Measurements from ENCODE around the gene WDR19. TPM values are rescaled to one million over a fixed set of nuclear protein-coding genes. Genes with fewer than 3 reads are reported as not detected.

Gene WDR19
- total and polyA plus RNA-seq, 2 donors from 2014 or later, result 21.4 to 42.5 TPM

- no peak for TF ChIP-seq CTCF (IDR thresholded peaks at IDR 0.05; ENCODE audit: borderline replicate concordance, extremely low read depth, insufficient read depth)
- DNase-seq (no peak), FAIRE-seq (no peak)
- Histone ChIP-seq H3K9ac (ENCODE audit: low read length in 3 of 3) (no peak overlapping the region), H3K27ac (ENCODE audit: low read depth in 2 of 2, low read length in 2 of 2) (no peak overlapping the region), H3K9me3 (ENCODE audit: control insufficient read depth in 2 of 3, insufficient read depth in 1 of 3, low read length in 3 of 3) (no peaks in the 10 kb centered on the region), H3K27me3 (ENCODE audit: control insufficient read depth, insufficient read depth, low read length) (no peaks in the 10 kb centered on the region), H3K4me3 (ENCODE audit: low read length in 3 of 3) (no peak overlapping the region), H3K36me3 (ENCODE audit: control insufficient read depth in 2 of 3, insufficient read depth in 3 of 3, low read length in 3 of 3) (peaks cover 5 to 22% (median 10%) of the 10 kb centered on the region in 3 donors), H3K4me1 (ENCODE audit: control insufficient read depth in 2 of 3, insufficient read depth in 2 of 3, low read depth in 1 of 3, low read length in 3 of 3) (no peaks in the 10 kb centered on the region)
- intact Hi-C loops (cut with DNase I), result no loop called here
These were observed 137.3 kb downstream of the WDR19 start for GRCh38 chr4:39319676-39320075.

GRCh38 chr4:39320381-39321115, 138.2 kb downstream of the WDR19 start:
- H3K27ac ChIP-seq (ENCODE audit: low read depth in 2 of 2, low read length in 2 of 2), result no peak overlapping the region
- TF ChIP-seq CTCF (IDR thresholded peaks at IDR 0.05; ENCODE audit: borderline replicate concordance, extremely low read depth, insufficient read depth), result no peak
- peaks cover 5 to 18% (median 5%) of the 10 kb centered on the region in 3 donors for H3K36me3 ChIP-seq (ENCODE audit: control insufficient read depth in 2 of 3, insufficient read depth in 3 of 3, low read length in 3 of 3)
- DNase-seq, result no peak
- H3K27me3 ChIP-seq (ENCODE audit: control insufficient read depth, insufficient read depth, low read length), result no peaks in the 10 kb centered on the region
- intact Hi-C loops (cut with DNase I), result no loop called here
- no peak for FAIRE-seq
- no peak overlapping the region for H3K4me3 ChIP-seq (ENCODE audit: low read length in 3 of 3)
- no peaks in the 10 kb centered on the region for H3K4me1 ChIP-seq (ENCODE audit: control insufficient read depth in 2 of 3, insufficient read depth in 2 of 3, low read depth in 1 of 3, low read length in 3 of 3)
- no peaks in the 10 kb centered on the region for H3K9me3 ChIP-seq (ENCODE audit: control insufficient read depth in 2 of 3, insufficient read depth in 1 of 3, low read length in 3 of 3)
- H3K9ac ChIP-seq (ENCODE audit: low read length in 3 of 3), result no peak overlapping the region

- Histone ChIP-seq H3K4me3 (ENCODE audit: low read length in 3 of 3) (no peak overlapping the region), H3K9ac (ENCODE audit: low read length in 3 of 3) (no peak overlapping the region), H3K9me3 (ENCODE audit: control insufficient read depth in 2 of 3, insufficient read depth in 1 of 3, low read length in 3 of 3) (no peaks in the 10 kb centered on the region), H3K27ac (ENCODE audit: low read depth in 2 of 2, low read length in 2 of 2) (no peak overlapping the region), H3K36me3 (ENCODE audit: control insufficient read depth in 2 of 3, insufficient read depth in 3 of 3, low read length in 3 of 3) (peaks cover 2 to 6% (median 3%) of the 10 kb centered on the region in 3 donors), H3K4me1 (ENCODE audit: control insufficient read depth in 2 of 3, insufficient read depth in 2 of 3, low read depth in 1 of 3, low read length in 3 of 3) (no peaks in the 10 kb centered on the region), H3K27me3 (ENCODE audit: control insufficient read depth, insufficient read depth, low read length) (no peaks in the 10 kb centered on the region)
- DNase-seq, result no peak
- no peak for TF ChIP-seq CTCF (IDR thresholded peaks at IDR 0.05; ENCODE audit: borderline replicate concordance, extremely low read depth, insufficient read depth)
- FAIRE-seq, result no peak
- intact Hi-C loops (cut with DNase I), result no loop called here
These were observed 141.5 kb downstream of the WDR19 start for GRCh38 chr4:39323821-39324220.
